IMR-90 (cell line): ENCODE data around the gene TPST1. TPM values are rescaled to one million over a fixed set of nuclear protein-coding genes. Genes with fewer than 3 reads are reported as not detected.

Experiments used
- ATAC-seq: fragments of 200-7000 bp; cut with Tn5 transposase; 2 replicates; pipeline ENCODE4 v1.9.1; 2020; ENCODE audit warnings: low read depth, mild to moderate bottlenecking, moderate library complexity
- BruUV-seq: library from RNA; stranded (reverse); fragments of 400-500 nt; replicated peaks from 2 replicates; lab custom pipeline; 2021; lab: Mats Ljungman, UMichigan
- CTCF ChIA-PET: fragments of 300-600 bp; formaldehyde crosslinking; extraction: SDS; loops from one replicate; lab custom pipeline; 2021; ENCODE audit warnings: antibody characterized with exemption; lab: Yijun Ruan, JAX
- POLR2A ChIA-PET: fragments of 300-600 bp; sonication (Branson Sonifier 250); formaldehyde crosslinking; loops from one replicate; lab custom pipeline; 2022; ENCODE audit warnings: antibody characterized with exemption; ENCODE audit not compliant: unreplicated experiment; lab: Charles Lee
- DNase-seq: peaks from one replicate; pipeline ENCODE4 v3.0.0; 2013
- H2AFZ ChIP-seq: replicated peaks from 2 replicates; pipeline ENCODE3; 2013; ENCODE audit warnings: low read length, mild to moderate bottlenecking; ENCODE audit not compliant: poor library complexity
- H2AK5ac ChIP-seq: 2 replicates; pipeline ENCODE4 v1.6.1; 2013; ENCODE audit warnings: low read depth, low read length, inconsistent platforms
- H2AK9ac ChIP-seq: replicated peaks from 2 replicates; pipeline ENCODE3; 2013; ENCODE audit warnings: mild to moderate bottlenecking, low read depth, low read length, moderate library complexity; ENCODE audit not compliant: poor library complexity
- H2BK120ac ChIP-seq: 2 replicates; pipeline ENCODE4 v1.6.1; 2013; ENCODE audit warnings: low read depth, low read length, inconsistent platforms
- H2BK15ac ChIP-seq: 3 replicates; pipeline ENCODE4 v1.6.1; 2013; ENCODE audit warnings: low read depth, low read length, inconsistent platforms
- H2BK20ac ChIP-seq: 2 replicates; pipeline ENCODE4 v1.6.1; 2013; ENCODE audit warnings: low read depth, mild to moderate bottlenecking, inconsistent platforms, low read length, moderate library complexity
- H2BK5ac ChIP-seq: 2 replicates; pipeline ENCODE4 v1.6.1; 2013; ENCODE audit warnings: mild to moderate bottlenecking, low read depth, low read length, inconsistent platforms; ENCODE audit not compliant: poor library complexity, severe bottlenecking
- H3K14ac ChIP-seq: replicated peaks from 2 replicates; pipeline ENCODE4 v1.6.1; 2013; ENCODE audit warnings: low read depth, low read length, inconsistent platforms
- H3K18ac ChIP-seq: 2 replicates; pipeline ENCODE4 v1.6.1; 2013; ENCODE audit warnings: low read depth, low read length, control low read depth
- H3K23ac ChIP-seq: 2 replicates; pipeline ENCODE4 v1.6.1; 2013; ENCODE audit warnings: low read depth, low read length, inconsistent platforms
- H3K27ac ChIP-seq: 2 replicates; pipeline ENCODE4 v1.5.1; 2013; ENCODE audit warnings: mild to moderate bottlenecking, control low read depth, low read length; ENCODE audit not compliant: insufficient read depth
- H3K27me3 ChIP-seq: 2 replicates; pipeline ENCODE4 v1.6.1; 2013; ENCODE audit warnings: low read length; ENCODE audit not compliant: control insufficient read depth, insufficient read depth
- H3K36me3 ChIP-seq: 2 replicates; pipeline ENCODE4 v1.6.1; 2013; ENCODE audit warnings: low read length, mixed read lengths; ENCODE audit not compliant: control insufficient read depth, insufficient read depth
- H3K4ac ChIP-seq: 2 replicates; pipeline ENCODE4 v1.6.1; 2013; ENCODE audit warnings: low read depth, low read length, inconsistent platforms
- H3K4me1 ChIP-seq: 2 replicates; pipeline ENCODE4 v1.6.1; 2013; ENCODE audit warnings: low read length, mixed read lengths; ENCODE audit not compliant: control insufficient read depth, insufficient read depth
- H3K4me2 ChIP-seq: 2 replicates; pipeline ENCODE4 v1.6.1; 2013; ENCODE audit warnings: low read depth, mild to moderate bottlenecking, control low read depth, low read length, moderate library complexity
- H3K4me3 ChIP-seq: 2 replicates; pipeline ENCODE4 v1.5.1; 2013; ENCODE audit warnings: low read depth, mild to moderate bottlenecking, control low read depth, low read length, moderate library complexity; ENCODE audit not compliant: insufficient read depth
- H3K56ac ChIP-seq: 2 replicates; pipeline ENCODE4 v1.6.1; 2013; ENCODE audit warnings: low read length, inconsistent platforms; ENCODE audit not compliant: insufficient read depth; ENCODE audit errors: extremely low read depth
- H3K79me1 ChIP-seq, 2 experiments: 2 replicates each; pipeline ENCODE4 v1.6.1; 2013; ENCODE audit warnings: low read length in 2 of 2, inconsistent platforms in 1 of 2, low read depth in 1 of 2
- H3K9ac ChIP-seq: 2 replicates; pipeline ENCODE4 v1.6.1; 2013; ENCODE audit warnings: low read depth, low read length, control low read depth
- H3K9me1 ChIP-seq: 2 replicates; pipeline ENCODE4 v1.6.1; 2013; ENCODE audit warnings: low read length, inconsistent platforms; ENCODE audit not compliant: insufficient read depth
- H3K9me3 ChIP-seq: 2 replicates; pipeline ENCODE4 v1.6.1; 2013; ENCODE audit warnings: low read length; ENCODE audit not compliant: control insufficient read depth, insufficient read depth
- H4K20me1 ChIP-seq: 2 replicates; pipeline ENCODE4 v1.6.1; 2013; ENCODE audit warnings: low read length, inconsistent platforms; ENCODE audit not compliant: insufficient read depth
- H4K5ac ChIP-seq: 2 replicates; pipeline ENCODE4 v1.6.1; 2013; ENCODE audit warnings: mild to moderate bottlenecking, low read depth, low read length, control low read depth
- H4K8ac ChIP-seq, 2 experiments: 2 replicates each; pipeline ENCODE4 v1.6.1; 2013; ENCODE audit warnings: low read depth in 2 of 2, low read length in 2 of 2, control low read depth in 1 of 2, inconsistent platforms in 1 of 2
- H4K91ac ChIP-seq: 2 replicates; pipeline ENCODE4 v1.6.1; 2013; ENCODE audit warnings: low read depth, low read length, inconsistent platforms; ENCODE audit not compliant: insufficient read depth
- CEBPB ChIP-seq: IDR thresholded peaks from 2 replicates; pipeline ENCODE4 v1.6.1; 2012; ENCODE audit warnings: low read depth, low read length, improper control_type of control experiment
- CHD1 ChIP-seq: IDR thresholded peaks from 2 replicates; pipeline ENCODE4 v1.6.1; 2012; ENCODE audit warnings: low read depth, low read length, improper control_type of control experiment
- CTCF ChIP-seq: conservative IDR thresholded peaks from 2 replicates; pipeline ENCODE4 v1.5.1; 2012; ENCODE audit warnings: mild to moderate bottlenecking, low read depth, low read length, improper control_type of control experiment
- FOS ChIP-seq: fragments of 150-350 bp; IDR thresholded peaks from 2 replicates; pipeline ENCODE4 v1.6.1; 2016; ENCODE audit warnings: low read depth, low read length
- MAFK ChIP-seq: IDR thresholded peaks from 2 replicates; pipeline ENCODE4 v1.6.1; 2012; ENCODE audit warnings: low read depth, low read length, improper control_type of control experiment
- MAZ ChIP-seq: IDR thresholded peaks from 2 replicates; pipeline ENCODE4 v1.6.1; 2012; ENCODE audit warnings: low read depth, mild to moderate bottlenecking, low read length, improper control_type of control experiment, moderate library complexity, borderline replicate concordance
- MXI1 ChIP-seq: IDR thresholded peaks from 2 replicates; pipeline ENCODE4 v1.6.1; 2012; ENCODE audit warnings: low read depth, mild to moderate bottlenecking, low read length, moderate library complexity, borderline replicate concordance
- NFE2L2 ChIP-seq: fragments of 150-350 bp; IDR thresholded peaks from 2 replicates; pipeline ENCODE4 v1.6.1; 2016; ENCODE audit warnings: low read depth, mild to moderate bottlenecking, low read length
- POLR2A ChIP-seq: IDR thresholded peaks from 2 replicates; pipeline ENCODE4 v1.6.1; 2012; ENCODE audit warnings: mild to moderate bottlenecking, low read depth, low read length
- RAD21 ChIP-seq: IDR thresholded peaks from 2 replicates; pipeline ENCODE4 v1.6.1; 2012; ENCODE audit warnings: low read length, improper control_type of control experiment
- RCOR1 ChIP-seq: IDR thresholded peaks from 2 replicates; pipeline ENCODE4 v1.6.1; 2012; ENCODE audit warnings: mild to moderate bottlenecking, low read length, improper control_type of control experiment; ENCODE audit not compliant: insufficient replicate concordance
- RFX5 ChIP-seq: IDR thresholded peaks from 2 replicates; pipeline ENCODE4 v1.8.0; 2012; ENCODE audit warnings: low read depth, mild to moderate bottlenecking, low read length, moderate library complexity
- SMC3 ChIP-seq: fragments of 150-350 bp; IDR thresholded peaks from 2 replicates; pipeline ENCODE4 v1.6.1; 2016; ENCODE audit warnings: low read depth, mild to moderate bottlenecking, antibody characterized with exemption, low read length, moderate library complexity
- WGBS, 2 experiments: methylation state at CpG; one replicate each; pipeline versions ENCODE4 v1.1.5 to v1.1.7; 2013; ENCODE audit warnings: missing lambda C conversion rate in 2 of 2; ENCODE audit not compliant: insufficient read length in 1 of 2; ENCODE audit errors: extremely low coverage in 2 of 2; 5-methylcytosine and 5-hydroxymethylcytosine counted together
- dilution Hi-C: fragments of 300-500 bp; cut with HindIII; formaldehyde crosslinking; loops from one replicate; pipeline ENCODE4 v1.14.3; 2018; ENCODE audit warnings: low sequenced_read_pairs; ENCODE audit not compliant: unreplicated experiment
- in situ Hi-C: fragments of 300-500 bp; cut with MboI; formaldehyde crosslinking; loops from 3 replicates; pipeline ENCODE4 v1.14.3; 2019; ENCODE audit warnings: low sequenced_read_pairs, inconsistent platforms, mixed read lengths
- intact Hi-C: fragments of 100-400 bp; cut with micrococcal nuclease; formaldehyde crosslinking; loops from 2 replicates; pipeline ENCODE4 v1.10.0; 2022
- polyA plus RNA-seq, 3 experiments: library from polyadenylated mRNA; depleted of rRNA; stranded (reverse); fragments of >200 nt; gene quantifications; 2 replicates each; pipeline ENCODE4 v1.2.3, GENCODE V29; 2012; ENCODE audit warnings: low replicate concordance in 1 of 3
- total RNA-seq: library from RNA; depleted of rRNA; stranded (reverse); fragments of >200 nt; gene quantifications from 2 replicates; pipeline ENCODE4 v1.2.3, GENCODE V29; 2012
- TF ChIP-seq, protein P1 (sequence below): fragments of 150-350 bp; IDR thresholded peaks from 2 replicates; pipeline ENCODE4 v1.6.1; 2016; ENCODE audit warnings: low read depth, mild to moderate bottlenecking, low read length, moderate library complexity, borderline replicate concordance
- TF ChIP-seq, protein P2 (sequence below): fragments of 150-350 bp; IDR thresholded peaks from 2 replicates; pipeline ENCODE4 v1.6.1; 2017; ENCODE audit warnings: mild to moderate bottlenecking, antibody characterized with exemption, low read length, low read depth

TPST1 gene
- total and polyA plus RNA-seq, 2 of the 4 experiments (the other 2 are of a cell fraction) = 37.7 to 58.6 TPM

DNA sequence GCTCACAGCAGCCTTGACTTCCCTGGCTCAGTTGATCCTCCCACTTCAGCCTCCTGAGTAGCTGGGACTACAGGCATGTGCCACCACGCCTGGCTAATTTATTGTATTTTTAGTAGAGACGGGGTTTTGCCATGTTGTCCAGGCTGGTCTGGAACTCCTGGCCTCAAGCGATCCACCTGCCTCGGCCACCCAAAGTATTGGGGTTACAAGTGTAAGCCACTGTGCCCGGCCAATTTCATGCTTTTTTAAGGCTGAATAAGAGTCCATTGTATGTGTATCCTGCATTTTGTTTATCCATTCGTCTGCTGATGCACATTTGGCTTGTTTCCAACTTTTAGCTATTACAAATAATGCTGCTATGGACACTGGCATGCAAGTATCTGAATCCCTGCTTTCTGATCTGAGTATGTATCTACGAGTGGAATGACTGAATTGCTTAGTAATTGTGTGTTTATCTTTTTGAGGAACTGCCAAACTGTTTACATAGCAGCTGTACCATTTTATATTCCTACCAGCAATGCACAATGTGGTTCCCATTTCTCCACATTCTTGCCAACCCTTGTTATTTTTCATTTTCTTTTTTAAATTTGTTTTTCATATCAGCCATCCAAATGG is 37.3 kb upstream of the TPST1 start:
- H2AK9ac ChIP-seq = no peak overlapping the region
- H3K27ac ChIP-seq = peak overlapping the region; percentile 56; the same call in 1 of the 2 replicates
- no peaks in the 10 kb centered on the region for H3K36me3 ChIP-seq
- intact Hi-C loops (no loop called here), in situ Hi-C loops (no loop called here), dilution Hi-C loops (no loop called here)
- no peak overlapping the region for H4K8ac ChIP-seq
- 0 out of 2 replicates have a peak overlapping the region, but pooled peaks have one; percentile 4 for H3K14ac ChIP-seq
- no peak overlapping the region for H3K9ac ChIP-seq
- no peaks in the 10 kb centered on the region for H3K79me1 ChIP-seq
- peak overlapping the region; percentile 97 for H3K18ac ChIP-seq
- H2BK15ac ChIP-seq = no peak overlapping the region
- H3K23ac ChIP-seq = no peak overlapping the region
- H4K20me1 ChIP-seq = no peaks in the 10 kb centered on the region
- ATAC-seq = peak; percentile 89
- BruUV-seq = no TSS peak
- H3K9me1 ChIP-seq = no peaks in the 10 kb centered on the region
- peak overlapping the region; percentile 91; the same call in 1 of the 2 replicates for H4K5ac ChIP-seq
- POLR2A ChIA-PET = no interaction called here
- no peak overlapping the region for H3K4me2 ChIP-seq
- DNase-seq = peak; percentile 96
- peaks cover 2% of the 10 kb centered on the region; the same call in 1 of the 2 replicates for H3K9me3 ChIP-seq
- no peak overlapping the region for H4K91ac ChIP-seq
- H2BK120ac ChIP-seq = 0 out of 2 replicates have a peak overlapping the region, but pooled peaks have one; percentile 17
- no peaks in the 10 kb centered on the region for H3K27me3 ChIP-seq
- no peak overlapping the region for H3K4ac ChIP-seq
- peak overlapping the region; percentile 67 for H2BK20ac ChIP-seq
- peaks cover 8% of the 10 kb centered on the region for H3K4me1 ChIP-seq
- H3K4me3 ChIP-seq = no peak overlapping the region
- no CpG with 5 or more reads among the region's 7 CpGs for WGBS, 2 experiments
- no peak overlapping the region for H3K56ac ChIP-seq
- H2AFZ ChIP-seq = no peak overlapping the region
- 0 out of 2 replicates have a peak overlapping the region, but pooled peaks have one; percentile 75 for H2AK5ac ChIP-seq
- no peak overlapping the region for H2BK5ac ChIP-seq
- CTCF ChIA-PET = no interaction called here
- TF ChIP-seq NFE2L2 (peak; percentile 33; the same call in 1 of the 2 replicates), SMC3 (no peak), MAZ (no peak), RCOR1 (peak; percentile 68), CTCF (no peak), FOS (no peak), MAFK (peak; percentile 37; the same call in 1 of the 2 replicates), CEBPB (peak; percentile 28; the same call in 1 of the 2 replicates), CHD1 (no peak), RFX5 (no peak), RAD21 (no peak), MXI1 (no peak), POLR2A (no peak)
- TF ChIP-seq, protein P1, sequence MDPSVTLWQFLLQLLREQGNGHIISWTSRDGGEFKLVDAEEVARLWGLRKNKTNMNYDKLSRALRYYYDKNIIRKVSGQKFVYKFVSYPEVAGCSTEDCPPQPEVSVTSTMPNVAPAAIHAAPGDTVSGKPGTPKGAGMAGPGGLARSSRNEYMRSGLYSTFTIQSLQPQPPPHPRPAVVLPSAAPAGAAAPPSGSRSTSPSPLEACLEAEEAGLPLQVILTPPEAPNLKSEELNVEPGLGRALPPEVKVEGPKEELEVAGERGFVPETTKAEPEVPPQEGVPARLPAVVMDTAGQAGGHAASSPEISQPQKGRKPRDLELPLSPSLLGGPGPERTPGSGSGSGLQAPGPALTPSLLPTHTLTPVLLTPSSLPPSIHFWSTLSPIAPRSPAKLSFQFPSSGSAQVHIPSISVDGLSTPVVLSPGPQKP = no peak
- TF ChIP-seq, protein P2, sequence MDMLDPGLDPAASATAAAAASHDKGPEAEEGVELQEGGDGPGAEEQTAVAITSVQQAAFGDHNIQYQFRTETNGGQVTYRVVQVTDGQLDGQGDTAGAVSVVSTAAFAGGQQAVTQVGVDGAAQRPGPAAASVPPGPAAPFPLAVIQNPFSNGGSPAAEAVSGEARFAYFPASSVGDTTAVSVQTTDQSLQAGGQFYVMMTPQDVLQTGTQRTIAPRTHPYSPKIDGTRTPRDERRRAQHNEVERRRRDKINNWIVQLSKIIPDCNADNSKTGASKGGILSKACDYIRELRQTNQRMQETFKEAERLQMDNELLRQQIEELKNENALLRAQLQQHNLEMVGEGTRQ = no peak
